Fibroblast of the aortic adventitia (primary cell): ENCODE measurements around the gene IL15. TPM values are rescaled to one million over a fixed set of nuclear protein-coding genes. Genes with fewer than 3 reads are reported as not detected.

ENCODE experiments used
- DNase-seq: peaks from one replicate; pipeline ENCODE4 v3.0.0-alpha.2; 2010; ENCODE audit warnings: low read depth
- H3K4me3 ChIP-seq: 2 replicates; pipeline ENCODE4 v1.5.1; 2011; ENCODE audit warnings: low read depth, mild to moderate bottlenecking, control low read depth, low read length, moderate library complexity
- total RNA-seq: library from RNA; depleted of rRNA; stranded (reverse); fragments of >200 nt; gene quantifications from 2 replicates; pipeline ENCODE4 v1.2.3, GENCODE V29; 2012; ENCODE audit warnings: low replicate concordance
- TF ChIP-seq, protein P1 (sequence below): IDR thresholded peaks from 2 replicates; pipeline ENCODE4 v1.5.1; 2011; ENCODE audit warnings: mild to moderate bottlenecking, low read length, control low read depth, inconsistent platforms; ENCODE audit not compliant: insufficient read depth

Gene IL15
- total RNA-seq, 1 donor: 2.3 TPM

GRCh38 chr4:141636771-141637460 is 533 bp downstream of the IL15 start:
- DNase-seq: peak; percentile 57
- peak overlapping the region; percentile 82 for H3K4me3 ChIP-seq
- TF ChIP-seq, protein P1, sequence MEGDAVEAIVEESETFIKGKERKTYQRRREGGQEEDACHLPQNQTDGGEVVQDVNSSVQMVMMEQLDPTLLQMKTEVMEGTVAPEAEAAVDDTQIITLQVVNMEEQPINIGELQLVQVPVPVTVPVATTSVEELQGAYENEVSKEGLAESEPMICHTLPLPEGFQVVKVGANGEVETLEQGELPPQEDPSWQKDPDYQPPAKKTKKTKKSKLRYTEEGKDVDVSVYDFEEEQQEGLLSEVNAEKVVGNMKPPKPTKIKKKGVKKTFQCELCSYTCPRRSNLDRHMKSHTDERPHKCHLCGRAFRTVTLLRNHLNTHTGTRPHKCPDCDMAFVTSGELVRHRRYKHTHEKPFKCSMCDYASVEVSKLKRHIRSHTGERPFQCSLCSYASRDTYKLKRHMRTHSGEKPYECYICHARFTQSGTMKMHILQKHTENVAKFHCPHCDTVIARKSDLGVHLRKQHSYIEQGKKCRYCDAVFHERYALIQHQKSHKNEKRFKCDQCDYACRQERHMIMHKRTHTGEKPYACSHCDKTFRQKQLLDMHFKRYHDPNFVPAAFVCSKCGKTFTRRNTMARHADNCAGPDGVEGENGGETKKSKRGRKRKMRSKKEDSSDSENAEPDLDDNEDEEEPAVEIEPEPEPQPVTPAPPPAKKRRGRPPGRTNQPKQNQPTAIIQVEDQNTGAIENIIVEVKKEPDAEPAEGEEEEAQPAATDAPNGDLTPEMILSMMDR: no peak

DNA sequence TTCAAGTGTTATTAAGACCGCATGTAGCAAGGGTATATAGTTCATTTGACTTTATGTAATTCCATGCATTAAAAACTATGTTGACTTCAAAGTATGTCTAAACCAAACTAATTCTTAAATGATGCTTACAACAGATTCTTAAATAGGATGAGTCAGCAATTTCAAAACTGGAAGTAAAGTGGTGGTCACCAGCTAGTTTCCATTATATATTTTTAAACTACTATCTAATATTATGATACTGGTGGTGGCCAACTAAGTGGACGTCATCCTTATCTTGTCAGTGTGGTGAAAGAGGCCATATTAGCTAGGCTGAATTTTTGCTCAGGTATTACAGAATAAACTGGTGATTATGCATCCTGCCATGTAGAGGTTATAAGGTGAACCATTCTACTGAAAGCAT is 1.2 kb downstream of the IL15 start:
- peak; percentile 31 for DNase-seq
- H3K4me3 ChIP-seq: peak overlapping the region; percentile 82
- TF ChIP-seq, protein P1: no peak

DNA sequence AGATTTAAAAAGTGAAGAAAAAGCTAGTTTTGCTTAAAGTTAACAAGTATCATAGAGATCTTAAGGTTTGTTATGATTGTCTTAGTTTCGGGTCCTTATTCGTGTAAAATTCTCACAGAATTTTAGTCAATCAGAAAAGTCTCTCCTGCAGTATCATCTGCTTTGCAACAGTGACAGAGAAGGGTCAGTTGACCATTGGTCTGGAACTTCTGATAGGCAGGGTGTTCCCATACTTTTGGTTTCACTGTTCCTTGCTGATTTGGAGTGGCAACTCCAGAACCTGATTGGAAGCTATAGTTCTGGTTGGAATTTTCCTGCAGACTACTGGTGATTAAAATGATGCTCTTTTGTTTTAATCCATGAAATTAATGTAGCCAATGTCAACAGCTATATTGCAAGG is 1.8 kb downstream of the IL15 start:
- TF ChIP-seq, protein P1: no peak
- no peak for DNase-seq
- no peak overlapping the region for H3K4me3 ChIP-seq

DNA sequence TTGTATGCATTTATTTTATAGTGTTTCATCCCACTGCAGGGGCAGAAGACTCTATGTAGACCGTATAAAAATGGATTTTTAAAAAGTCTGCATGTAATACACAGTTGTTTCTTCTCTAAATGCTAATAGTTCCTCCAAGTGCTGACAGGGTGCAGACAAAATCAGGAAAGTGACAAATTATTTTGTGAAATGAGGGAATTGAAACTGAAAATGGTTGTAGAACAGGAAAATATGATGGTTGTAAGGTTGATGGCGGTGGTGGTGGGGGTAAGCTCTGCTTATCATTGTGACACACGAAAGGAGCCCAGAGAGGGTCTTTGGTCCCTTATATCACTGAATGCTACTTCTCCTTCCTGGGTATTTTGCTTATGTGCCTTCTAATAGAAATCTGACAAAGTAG is 4.3 kb downstream of the IL15 start:
- no peak overlapping the region for H3K4me3 ChIP-seq
- no peak for DNase-seq
- TF ChIP-seq, protein P1: no peak

DNA sequence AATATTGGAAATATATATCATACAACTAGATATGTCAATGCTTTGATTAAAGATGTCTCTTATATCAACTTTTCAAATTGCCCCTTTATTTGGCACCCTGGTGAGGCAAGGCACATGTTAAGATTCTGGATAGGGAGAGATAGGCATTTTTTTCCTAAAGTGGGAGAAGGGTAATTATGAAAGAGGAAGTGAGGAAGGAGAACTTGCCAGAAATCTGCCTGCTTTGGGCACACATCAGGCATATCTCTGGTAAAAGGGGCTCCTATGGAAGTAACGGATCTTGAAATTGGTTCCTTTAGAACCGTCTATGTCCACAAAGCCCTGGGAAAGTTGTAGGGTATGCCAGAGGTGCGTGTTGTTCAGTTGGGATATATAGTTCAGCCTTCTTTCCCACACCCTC is 5.7 kb downstream of the IL15 start:
- no peak overlapping the region for H3K4me3 ChIP-seq
- no peak for DNase-seq
- TF ChIP-seq, protein P1: no peak

GRCh38 chr4:141642711-141643110 is 6.3 kb downstream of the IL15 start:
- H3K4me3 ChIP-seq: no peak overlapping the region

More at GRCh38 chr4:141642711-141643110, 6.3 kb downstream of the IL15 start:
- DNase-seq: no peak
- TF ChIP-seq, protein P1: no peak
